ENCODE measurements around the gene SEMA6A.

- TF ChIP-seq POLR2AphosphoS5 (IDR thresholded peaks at IDR 0.05): no peak
- TF ChIP-seq POLR2A (IDR thresholded peaks at IDR 0.05): no peak
- no peak for TF ChIP-seq CTCF (IDR thresholded peaks at IDR 0.05 in 8 of 11, conservative IDR thresholded peaks at IDR 0.05 in 3 of 11)
Measured at GRCh38 chr5:116480894-116481510, 93.6 kb downstream of the SEMA6A start.
